GM18507 (cell line): ENCODE measurements around the gene MOB3B.
A peak's percentile ranks its signal among the peaks of the same experiment; 100 is the strongest.

Experiments used
- DNase-seq: peaks from one replicate; pipeline ENCODE4 v3.0.0; 2011; ENCODE audit warnings: low read depth; ENCODE audit not compliant: insufficient read length; ENCODE audit errors: extremely low spot score
- FAIRE-seq: peaks from 2 replicates; lab custom pipeline; 2011; peaks lifted over from hg19 to GRCh38; lab: Jason Lieb, UNC

MOB3B gene

DNA sequence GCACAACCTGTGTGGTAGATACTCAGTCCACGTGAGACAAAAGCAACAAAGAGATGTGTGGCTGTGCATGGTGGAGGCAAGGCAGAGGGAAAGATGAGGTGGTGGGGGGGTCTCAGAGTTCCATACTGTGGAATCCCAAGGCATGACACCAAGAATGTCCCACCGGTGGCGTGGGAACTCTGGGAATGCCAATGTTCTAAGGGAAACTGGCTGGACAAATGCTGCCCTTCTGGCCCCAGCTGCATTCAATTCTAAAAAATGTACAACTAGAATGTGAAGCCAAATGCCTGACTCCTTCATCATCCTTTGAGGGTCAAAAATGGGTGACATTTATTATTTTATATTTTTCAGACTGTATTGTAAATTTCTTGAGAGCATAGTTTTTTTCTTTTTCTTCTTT lies 174.4 kb downstream of the MOB3B start:
- no peak for FAIRE-seq
- no peak for DNase-seq

DNA sequence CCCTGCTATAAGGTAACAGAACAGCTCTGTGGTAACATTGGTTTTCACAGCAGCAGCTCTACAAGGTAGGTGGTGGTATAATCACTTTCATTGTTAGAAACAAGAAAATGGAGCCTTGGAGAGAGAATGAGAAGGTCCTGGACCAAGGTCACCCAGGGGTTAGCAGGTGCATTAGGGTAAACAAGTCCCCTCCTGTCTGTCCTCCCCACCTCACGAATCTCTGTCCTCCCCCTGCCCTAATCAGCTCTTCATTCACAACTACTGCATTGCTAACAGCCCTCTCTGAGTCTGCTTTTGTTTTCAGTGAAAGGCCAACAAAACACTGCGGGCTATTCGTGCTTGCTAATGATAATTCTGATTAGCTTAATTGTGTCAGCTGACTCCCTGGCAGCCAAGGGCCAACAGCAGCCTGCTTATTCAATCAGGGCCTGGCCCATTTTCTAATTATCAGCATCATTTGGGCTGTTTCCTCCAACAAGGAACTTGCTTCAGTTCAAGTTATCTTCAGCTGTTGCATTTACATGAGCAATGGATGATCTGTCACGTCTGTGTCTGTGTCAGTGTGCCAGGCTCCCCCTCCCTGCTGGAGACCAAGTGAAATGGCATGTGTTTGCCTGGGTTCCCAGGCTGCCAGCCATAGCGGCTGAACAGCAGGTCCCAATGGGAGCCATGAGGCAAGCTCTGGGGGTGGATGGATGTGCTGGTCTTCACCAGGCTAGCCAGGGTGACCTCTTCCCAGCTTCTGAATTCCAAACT lies 176.0 kb downstream of the MOB3B start:
- DNase-seq (peak; percentile 35), FAIRE-seq (peak; percentile 95)

DNA sequence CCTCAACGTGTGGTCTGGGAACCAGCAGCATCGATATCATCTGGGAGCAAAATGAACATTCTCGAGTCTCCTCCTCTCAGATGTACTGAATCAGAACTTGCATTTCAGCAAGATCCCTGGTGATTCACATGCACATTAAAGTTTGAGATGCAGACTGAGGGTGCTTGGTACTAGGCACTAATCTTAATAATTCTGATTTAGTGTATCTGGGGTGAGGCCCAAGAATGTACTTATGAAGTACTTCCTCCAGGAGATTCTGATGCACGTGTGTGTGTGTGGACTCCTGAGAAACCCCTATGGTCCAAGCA lies 176.5 kb downstream of the MOB3B start:
- DNase-seq = no peak
- no peak for FAIRE-seq

DNA sequence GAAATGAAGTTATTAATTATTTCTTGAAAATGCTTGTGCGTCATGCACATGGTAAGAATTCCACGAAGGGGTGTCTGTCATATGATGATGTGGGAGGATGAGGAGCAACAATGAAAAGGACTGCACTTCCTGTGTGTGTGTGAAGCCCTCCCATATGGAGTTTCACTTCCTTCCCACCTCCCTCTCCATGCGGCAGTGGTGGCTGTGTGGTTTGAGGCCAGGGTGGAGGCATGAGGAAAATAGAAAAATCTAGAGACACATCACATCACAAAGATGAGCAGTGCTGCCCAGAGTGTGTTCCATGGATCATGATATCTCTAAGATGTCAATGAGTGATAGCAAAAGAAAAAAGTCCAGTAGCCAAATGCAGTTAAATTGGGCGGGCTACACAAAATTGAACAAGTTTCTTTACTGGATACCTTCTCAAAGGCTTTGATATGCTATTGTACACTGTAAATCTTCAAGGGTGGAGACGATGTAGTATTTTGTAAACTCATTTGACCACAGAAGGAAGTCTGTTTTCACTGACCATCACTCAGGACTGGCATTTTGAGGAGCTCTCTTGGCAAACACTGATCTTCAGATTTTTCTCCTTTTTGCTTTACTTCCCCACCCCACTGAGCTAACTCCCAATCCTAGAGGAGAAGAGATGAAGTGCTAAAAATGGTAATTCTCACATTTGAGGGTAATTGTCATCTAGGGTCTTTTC lies 177.0 kb downstream of the MOB3B start:
- DNase-seq (no peak), FAIRE-seq (no peak)

DNA sequence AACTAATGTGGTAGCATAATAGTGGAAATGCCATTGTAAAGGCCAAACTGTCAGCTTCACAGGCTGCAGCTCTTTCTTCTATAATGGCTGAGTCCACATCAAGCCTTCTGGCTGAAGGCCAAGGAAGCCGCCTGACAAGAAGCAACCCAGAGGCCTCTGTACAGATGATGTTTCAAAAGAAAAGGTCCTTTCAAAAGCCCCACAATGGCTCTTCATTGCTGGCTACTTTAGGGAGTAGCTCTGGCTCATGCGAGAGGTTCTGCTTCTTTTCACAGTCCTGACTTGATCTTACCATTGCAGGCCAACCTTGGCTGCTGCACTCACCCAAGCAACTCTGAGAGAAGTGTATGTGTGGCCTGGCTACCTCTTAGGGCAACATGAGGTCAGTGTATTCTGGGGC lies 178.2 kb downstream of the MOB3B start:
- DNase-seq = no peak
- FAIRE-seq = no peak

DNA sequence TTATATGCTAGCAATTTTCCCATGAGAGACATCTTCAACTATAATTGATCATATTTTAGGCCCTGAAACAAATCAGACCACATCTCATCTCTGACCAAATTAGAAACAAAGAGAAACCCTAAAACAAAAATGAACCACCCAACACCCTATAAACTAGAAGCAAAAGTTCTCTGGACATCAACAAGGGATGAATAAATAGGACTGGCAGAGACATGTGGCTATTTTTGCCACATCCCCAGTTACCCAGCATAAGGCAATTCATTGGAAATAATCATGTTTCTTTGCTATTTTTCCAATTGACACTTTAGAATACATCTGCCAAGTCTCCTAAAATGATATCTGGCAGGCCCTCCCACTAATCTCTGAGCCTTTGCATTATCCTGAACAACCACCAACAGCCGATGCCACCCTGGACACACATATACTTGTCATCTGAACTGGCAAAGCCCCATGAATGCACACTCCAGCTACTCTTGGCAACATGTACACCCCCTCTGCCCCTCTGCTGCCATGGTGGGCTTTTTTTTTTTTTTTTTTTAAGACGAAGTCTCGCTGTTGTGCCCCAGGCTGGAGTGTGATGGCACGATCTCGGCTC lies 179.1 kb downstream of the MOB3B start:
- FAIRE-seq = no peak
- no peak for DNase-seq

DNA sequence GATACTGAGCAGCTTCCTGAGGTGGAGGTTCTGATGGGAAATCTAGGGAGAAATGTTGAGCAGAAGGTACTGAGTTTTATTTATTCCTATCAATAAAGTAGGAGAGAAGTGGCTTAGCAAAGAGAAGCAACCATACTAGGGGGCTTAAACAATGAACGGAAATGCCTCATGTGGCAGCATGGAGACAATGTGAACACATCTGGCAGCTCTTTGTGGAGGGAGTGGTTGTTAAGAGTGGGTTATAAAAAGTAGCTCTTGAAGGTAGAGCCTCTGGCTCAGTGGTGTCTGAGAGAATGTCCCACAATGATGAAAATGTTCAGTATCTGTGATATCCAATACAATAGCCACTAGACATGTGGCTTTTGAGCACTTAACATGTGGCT lies 179.9 kb downstream of the MOB3B start:
- FAIRE-seq (no peak), DNase-seq (no peak)

DNA sequence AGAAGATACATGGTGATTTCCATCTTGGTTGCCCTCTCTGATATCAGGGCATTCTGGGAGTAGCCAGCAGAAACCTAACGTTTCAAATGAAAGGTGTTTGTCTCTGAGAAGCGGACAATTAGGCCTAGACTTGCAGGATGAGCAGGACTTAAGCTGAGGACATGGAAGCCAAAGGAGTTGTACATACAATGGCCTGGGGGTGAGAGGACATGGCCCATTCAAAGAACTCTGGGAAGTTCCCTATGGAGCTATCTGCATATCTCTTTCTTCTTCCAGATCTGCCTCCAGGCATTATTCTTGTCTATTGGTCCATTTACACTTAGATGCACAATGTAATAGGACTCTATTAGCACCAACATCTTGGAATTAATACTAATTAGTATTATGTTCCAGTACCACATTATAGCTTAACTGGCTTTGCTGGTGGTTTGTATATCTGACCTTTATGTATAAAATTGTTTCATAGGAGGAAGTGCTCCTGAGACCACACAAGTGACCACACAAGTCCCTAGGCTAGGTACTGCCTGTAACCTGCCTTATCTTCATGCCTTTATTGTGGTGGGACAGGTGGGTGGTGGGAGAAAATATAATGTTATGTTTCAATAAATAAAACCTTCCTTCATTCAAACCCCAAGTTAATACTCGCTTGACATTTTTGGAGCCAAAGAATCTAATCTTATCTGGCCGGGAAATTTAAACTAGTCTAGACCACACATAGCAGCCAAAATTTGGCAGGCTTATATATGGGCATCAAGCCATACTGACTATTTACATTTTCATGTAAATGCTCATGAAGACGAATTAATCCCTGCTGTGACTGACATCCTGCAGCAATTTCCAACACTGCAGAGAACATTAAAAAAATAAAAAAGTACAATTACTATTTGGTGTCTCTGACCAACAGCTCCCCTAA lies 180.6 kb downstream of the MOB3B start:
- no peak for FAIRE-seq
- DNase-seq = no peak

DNA sequence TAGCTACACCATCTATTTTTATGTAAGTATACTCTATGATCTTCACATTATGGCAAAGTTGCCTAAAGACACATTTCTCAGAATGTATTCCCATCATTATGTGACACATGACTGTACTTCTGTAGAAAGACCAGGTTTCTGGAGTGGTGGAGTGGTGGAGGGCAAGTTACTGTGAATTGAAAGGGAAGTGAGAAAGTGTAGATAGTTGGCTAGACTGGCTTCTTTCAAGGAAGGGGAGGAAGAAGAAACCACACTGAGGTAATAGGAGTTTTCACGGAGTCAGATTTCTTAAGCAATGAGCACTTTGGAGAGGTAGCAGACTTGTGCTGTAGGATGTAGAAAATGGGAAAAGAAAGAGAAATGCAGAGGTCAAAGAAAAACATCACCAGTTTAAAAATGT lies 181.7 kb downstream of the MOB3B start:
- no peak for DNase-seq
- FAIRE-seq = no peak

DNA sequence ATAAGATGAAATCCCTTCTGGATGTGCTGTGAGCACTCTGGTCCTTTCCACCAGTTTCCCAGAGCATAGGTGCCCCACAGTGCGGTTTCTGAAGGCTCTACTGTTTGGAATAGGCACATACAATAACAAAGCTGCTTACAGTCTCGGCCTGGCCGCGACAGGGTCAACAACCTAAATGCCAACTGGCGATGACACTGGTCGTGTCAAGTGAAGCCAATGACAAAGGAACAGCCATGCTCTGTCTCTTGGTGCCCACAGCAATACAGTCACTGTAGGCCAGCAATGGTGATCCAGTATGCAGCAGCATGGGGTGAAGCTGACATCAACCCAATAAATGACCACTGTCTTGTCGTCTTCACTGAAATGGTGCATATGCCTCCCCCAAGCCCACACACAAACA lies 184.8 kb downstream of the MOB3B start:
- no peak for FAIRE-seq
- DNase-seq = no peak

DNA sequence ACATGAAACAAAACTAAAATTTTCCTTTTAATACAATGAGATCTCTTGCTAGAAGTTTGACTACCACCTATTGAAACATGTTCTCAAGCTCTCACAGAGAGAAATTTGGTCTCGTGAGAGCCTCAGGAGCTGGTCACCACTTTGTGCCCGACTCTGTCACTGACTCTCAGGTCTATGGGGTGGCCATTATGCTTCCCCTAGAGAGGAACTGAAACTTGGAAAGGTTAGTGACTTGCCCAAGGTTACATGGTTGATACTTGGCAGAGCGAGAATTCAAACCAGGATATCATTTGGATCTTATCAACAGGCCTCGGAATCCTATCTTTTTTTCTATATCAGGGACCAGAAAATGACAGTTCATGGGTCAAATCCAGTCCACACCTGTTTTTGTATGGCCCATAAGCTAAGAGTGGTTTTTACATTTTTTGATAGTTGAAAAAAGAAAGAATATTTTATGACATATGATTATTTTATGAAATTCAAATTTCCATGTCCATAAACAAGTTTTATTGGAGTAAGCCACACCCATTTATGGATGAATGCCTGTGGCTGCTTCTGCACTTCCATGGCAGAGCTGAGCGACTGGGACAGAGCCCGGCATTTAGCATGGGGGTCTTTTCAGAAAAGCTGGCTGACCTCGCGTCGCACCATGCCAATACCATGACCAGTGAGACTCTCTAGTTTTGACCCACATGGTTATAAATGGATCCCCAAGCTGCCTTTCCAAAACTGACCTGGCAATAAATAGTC lies 187.9 kb downstream of the MOB3B start:
- FAIRE-seq (no peak), DNase-seq (no peak)

DNA sequence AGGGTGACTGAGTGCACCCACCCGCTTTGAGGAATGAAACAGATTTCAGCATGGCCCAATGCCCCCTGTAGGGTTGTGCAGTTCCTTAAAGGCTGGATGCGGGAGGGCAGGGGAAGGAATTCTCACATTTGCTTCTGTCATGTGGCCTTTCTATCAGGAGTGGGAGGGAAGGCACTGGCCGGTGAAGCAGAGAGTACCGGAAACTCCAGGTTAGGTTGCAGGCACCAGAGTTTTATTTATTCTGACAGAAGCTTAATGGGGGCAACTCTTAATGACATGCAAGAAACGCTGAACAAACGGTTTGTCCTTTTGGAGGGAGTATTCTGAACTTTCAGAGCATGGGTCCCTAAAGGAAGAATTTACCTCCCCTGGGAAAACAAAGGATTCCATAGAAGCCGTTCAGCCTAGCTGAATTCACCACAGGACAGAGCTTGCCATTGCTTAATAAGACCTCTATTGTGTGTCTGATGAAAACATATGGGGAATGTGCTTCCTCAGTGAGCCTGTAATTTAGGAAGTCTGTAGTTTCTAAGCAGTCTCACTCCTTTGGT lies 188.6 kb downstream of the MOB3B start:
- FAIRE-seq (no peak), DNase-seq (no peak)

DNA sequence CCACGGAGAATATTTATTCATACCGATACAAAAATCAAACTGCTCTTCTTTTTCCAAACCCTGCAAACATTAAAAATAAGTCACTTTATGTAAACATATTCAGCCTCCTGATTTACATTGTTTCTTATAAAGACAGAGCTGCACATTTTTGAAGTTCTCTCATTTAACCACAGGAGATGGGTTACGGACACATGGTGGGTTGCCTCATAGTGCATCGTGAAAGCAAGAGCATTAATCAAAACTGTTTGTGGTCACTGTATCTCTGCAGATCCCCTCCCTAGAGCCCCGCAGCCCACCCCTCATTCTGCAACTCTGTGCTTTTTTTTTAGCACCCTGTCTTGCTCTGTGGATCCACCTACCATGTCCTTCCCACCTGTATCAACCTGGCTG lies 189.3 kb downstream of the MOB3B start:
- FAIRE-seq (no peak), DNase-seq (no peak)

DNA sequence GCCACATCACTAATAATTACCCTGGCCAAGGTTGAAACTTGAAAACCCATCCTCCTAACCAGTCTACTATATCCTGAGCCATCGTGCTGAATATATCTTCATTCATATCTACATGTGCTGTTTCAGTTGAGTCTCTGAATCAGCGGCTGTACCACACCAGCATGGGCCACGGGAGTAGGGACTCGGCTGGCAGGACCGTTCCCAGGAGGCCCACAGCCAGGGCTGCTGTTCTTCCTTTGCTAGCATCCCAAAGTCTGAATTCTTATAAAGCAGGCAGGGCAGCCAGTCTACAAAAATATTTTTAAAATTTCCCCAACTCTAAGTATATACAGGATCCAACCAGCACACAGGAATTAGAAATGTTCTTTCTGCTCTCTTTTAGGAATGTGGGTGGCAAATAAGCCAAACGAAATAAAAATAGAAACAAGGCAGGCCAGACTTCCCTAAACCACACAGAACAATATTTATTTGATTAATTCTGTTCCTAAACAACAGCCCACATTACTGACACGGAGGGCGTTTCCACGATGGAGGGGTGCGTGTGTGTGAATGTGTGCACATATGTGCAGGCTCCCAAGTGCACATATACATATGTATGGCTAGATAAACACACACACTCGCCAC lies 189.8 kb downstream of the MOB3B start:
- DNase-seq = no peak
- FAIRE-seq = no peak

DNA sequence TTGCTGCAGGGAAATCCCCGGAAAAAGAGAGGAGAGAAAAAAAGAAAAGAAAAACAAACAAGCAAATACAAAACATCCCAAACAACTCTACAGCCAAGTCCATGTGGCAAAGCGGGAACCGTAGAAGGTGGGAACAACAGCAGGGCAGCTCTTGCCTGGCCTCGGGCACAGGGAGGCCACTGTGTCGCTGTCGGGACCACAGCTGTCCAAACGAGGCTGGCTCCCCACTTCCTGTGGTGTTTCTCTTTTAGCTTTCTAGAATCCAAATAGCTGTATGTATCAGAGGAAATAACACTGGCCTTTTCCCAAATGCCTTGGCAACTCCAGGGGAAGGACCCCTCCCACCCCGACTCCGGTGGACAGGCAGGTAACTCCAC lies 191.1 kb downstream of the MOB3B start:
- no peak for FAIRE-seq
- DNase-seq = no peak

DNA sequence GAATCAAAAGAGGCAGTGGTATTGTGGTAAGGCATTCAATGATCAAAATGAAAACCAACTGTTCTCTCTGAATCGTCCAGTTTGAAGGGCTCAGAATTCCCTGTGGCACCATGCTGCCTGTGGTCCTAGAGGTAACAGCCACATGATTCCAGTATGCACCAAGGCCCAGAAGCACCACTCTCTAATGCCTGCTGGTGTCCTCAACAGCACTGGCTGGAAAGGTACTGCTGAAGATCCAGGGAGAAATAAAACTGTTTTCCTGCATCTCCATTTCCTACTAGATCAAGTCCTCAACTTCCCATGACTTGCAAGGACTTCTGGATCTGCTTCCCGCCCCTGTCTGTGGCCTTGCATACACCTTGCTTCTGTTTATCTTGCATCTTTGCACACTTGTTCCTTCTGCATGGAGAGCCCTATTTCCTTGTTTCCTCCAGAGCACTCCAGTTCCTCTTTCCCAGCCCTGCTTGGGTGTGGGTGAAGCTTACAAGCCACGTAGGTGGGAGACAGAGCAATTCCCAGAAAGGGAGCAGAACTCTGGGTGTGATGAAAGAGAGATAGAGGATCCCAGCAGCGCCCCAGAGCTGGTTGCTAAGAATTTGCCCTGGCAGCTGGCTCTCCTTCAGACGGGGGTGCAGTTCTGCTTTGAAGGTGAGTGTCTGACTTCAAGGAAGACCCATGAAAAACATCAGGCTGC lies 191.6 kb downstream of the MOB3B start:
- FAIRE-seq (no peak), DNase-seq (no peak)

DNA sequence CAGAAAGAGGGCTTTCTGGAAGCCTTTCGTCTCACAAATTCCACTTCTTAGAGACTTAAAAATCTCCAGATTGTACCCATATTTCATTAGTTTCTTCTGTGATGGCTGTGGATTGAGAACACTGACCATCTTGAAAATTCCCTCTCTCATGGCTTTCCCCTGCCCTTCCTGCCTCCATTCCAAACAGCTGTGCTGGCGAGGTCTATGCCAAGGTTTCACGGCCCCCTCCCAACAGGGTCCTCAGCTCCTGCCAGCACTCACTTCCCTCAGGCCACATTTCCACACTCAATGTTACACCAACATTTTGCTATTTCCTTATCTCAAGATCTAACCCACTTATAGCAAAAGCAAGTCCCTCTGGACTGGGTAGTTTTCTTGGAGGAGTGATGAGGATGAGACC lies 192.4 kb downstream of the MOB3B start:
- DNase-seq (no peak), FAIRE-seq (no peak)

DNA sequence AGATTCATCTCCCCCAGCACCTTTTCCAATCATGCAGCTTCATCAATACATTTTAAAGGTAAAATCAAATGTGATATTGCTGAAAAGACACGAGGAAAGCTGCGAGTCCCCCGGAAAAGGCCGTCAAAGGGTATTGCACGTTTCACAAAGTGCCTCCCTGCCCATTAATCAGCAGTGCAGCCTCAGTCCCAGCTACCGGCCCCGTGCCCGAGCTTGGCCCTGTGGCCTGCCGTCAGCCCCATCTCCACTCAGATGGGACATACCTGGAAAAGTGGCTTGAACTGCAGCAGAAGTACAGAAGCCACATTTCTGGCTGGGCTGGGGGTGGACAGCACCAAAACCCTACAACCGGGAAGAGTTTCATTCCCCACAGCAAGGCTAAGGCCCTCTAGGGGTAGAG lies 192.8 kb downstream of the MOB3B start:
- FAIRE-seq (no peak), DNase-seq (no peak)
